Thyroid gland (tissue), 4 donors: Measurements from ENCODE around the gene PLSCR2. TPM values are rescaled to one million over a fixed set of nuclear protein-coding genes. Genes with fewer than 3 reads are reported as not detected.

ENCODE experiments used
- DNase-seq, 2 donors: peaks; one replicate each; pipeline ENCODE4 v3.0.0-alpha.2; 2019
- H3K27ac ChIP-seq, 3 donors: fragments of 200-600 bp; sonication (generic); 1 replicate in 2 of 3; 2 replicates in 1 of 3; pipeline ENCODE4 v1.5.1; 2016 to 2019; ENCODE audit warnings: mild to moderate bottlenecking in 1 of 3, moderate library complexity in 1 of 3
- H3K27me3 ChIP-seq: fragments of 200-600 bp; sonication (generic); one replicate; pipeline ENCODE4 v1.5.1; 2019
- H3K36me3 ChIP-seq, 2 donors: fragments of 200-600 bp; sonication (generic); one replicate each; pipeline ENCODE4 v1.5.1; 2016 to 2019
- H3K4me1 ChIP-seq, 2 donors: fragments of 200-600 bp; sonication (generic); one replicate each; pipeline ENCODE4 v1.5.1; 2017 to 2019
- H3K4me3 ChIP-seq, 3 donors: fragments of 200-600 bp; sonication (generic); replicated peaks in 1 of 3; 1 replicate in 2 of 3; 2 replicates in 1 of 3; pipeline ENCODE4 v1.5.1; 2016; ENCODE audit warnings: mild to moderate bottlenecking in 1 of 3
- H3K9me3 ChIP-seq: fragments of 200-600 bp; sonication (generic); one replicate; pipeline ENCODE4 v1.5.1; 2017
- POLR2A ChIP-seq, 2 donors: fragments of 450-650 bp; IDR thresholded peaks; one replicate each; pipeline ENCODE4 v1.6.1; 2017; ENCODE audit warnings: antibody characterized with exemption in 2 of 2, mild to moderate bottlenecking in 2 of 2, moderate library complexity in 1 of 2
- WGBS, 2 donors: methylation state at CpG; one replicate each; pipeline ENCODE4 v1.1.5; 2017; 5-methylcytosine and 5-hydroxymethylcytosine counted together
- intact Hi-C: fragments of 100-400 bp; cut with DNase I; formaldehyde crosslinking; loops from one replicate; pipeline ENCODE4 v1.15.1; 2023
- total RNA-seq, 4 donors: library from RNA; depleted of rRNA; stranded (reverse); fragments of >200 nt; gene quantifications; one replicate each; pipeline ENCODE4 v1.2.3, GENCODE V29; 2016
- TF ChIP-seq, protein P1 (sequence below), 6 experiments: fragments of 200-600 bp in 3 of 6; fragments of 450-650 bp in 3 of 6; sonication (generic) in 3 of 6; IDR thresholded peaks; one replicate each; pipeline ENCODE4 v1.5.1; 2016 to 2019; ENCODE audit warnings: antibody characterized with exemption in 6 of 6, mild to moderate bottlenecking in 2 of 6, inconsistent platforms in 1 of 6, moderate library complexity in 1 of 6

PLSCR2 gene
- total RNA-seq, 4 donors from 2014 or later: not detected

DNA sequence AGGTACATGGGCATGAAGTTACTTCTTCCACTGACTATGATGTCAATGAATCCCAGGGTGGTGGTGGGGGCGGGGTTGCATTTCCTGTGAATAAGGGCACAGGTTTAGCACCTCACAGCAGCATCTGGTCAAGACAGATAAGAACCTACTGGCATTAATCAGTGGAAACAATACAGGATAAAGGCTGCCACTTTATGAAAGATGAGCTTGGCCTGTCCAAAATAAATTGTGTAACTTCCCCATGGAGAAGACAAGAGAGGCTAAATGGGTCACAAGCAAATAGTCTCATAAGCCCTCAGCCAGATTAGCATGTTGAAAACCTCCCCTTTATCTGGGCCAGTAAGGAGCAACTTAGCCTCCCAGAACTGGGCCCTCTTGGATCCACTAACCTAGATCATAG is 27.4 kb upstream of the PLSCR2 start:
- Histone ChIP-seq H3K27me3 (no peaks in the 10 kb centered on the region), H3K27ac (no peak overlapping the region), H3K36me3 (no peaks in the 10 kb centered on the region), H3K4me3 (no peak overlapping the region), H3K9me3 (no peaks in the 10 kb centered on the region), H3K4me1 (no peaks in the 10 kb centered on the region)
- 0 to 67% methylated on average over 1 of the region's 1 CpG for WGBS, 2 donors
- no peak for DNase-seq
- intact Hi-C loops: no loop called here
- TF ChIP-seq POLR2A (IDR thresholded peaks at IDR 0.05): no peak
- TF ChIP-seq, protein P1, sequence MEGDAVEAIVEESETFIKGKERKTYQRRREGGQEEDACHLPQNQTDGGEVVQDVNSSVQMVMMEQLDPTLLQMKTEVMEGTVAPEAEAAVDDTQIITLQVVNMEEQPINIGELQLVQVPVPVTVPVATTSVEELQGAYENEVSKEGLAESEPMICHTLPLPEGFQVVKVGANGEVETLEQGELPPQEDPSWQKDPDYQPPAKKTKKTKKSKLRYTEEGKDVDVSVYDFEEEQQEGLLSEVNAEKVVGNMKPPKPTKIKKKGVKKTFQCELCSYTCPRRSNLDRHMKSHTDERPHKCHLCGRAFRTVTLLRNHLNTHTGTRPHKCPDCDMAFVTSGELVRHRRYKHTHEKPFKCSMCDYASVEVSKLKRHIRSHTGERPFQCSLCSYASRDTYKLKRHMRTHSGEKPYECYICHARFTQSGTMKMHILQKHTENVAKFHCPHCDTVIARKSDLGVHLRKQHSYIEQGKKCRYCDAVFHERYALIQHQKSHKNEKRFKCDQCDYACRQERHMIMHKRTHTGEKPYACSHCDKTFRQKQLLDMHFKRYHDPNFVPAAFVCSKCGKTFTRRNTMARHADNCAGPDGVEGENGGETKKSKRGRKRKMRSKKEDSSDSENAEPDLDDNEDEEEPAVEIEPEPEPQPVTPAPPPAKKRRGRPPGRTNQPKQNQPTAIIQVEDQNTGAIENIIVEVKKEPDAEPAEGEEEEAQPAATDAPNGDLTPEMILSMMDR (IDR thresholded peaks at IDR 0.05): no peak

DNA sequence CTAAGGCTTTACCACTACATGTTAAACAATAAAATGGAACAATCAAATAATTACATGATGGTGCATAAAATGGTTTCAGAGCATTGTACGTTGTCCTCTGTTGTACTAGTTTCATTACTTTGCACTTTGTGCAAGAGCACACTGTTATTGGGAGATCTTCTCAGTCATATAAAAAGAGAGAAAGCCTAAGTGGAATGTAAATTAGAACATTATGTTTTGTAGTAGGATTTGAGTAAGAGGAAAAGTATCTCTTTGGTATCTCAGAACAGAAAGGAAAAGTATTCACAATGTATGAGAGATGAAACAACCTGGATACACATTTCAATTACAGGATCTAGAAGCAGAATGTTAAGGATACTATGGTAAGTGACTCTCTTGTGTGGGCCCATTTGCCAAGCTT is 26.9 kb upstream of the PLSCR2 start:
- Histone ChIP-seq H3K9me3 (no peaks in the 10 kb centered on the region), H3K27ac (no peak overlapping the region), H3K4me1 (no peaks in the 10 kb centered on the region), H3K4me3 (no peak overlapping the region), H3K36me3 (no peaks in the 10 kb centered on the region), H3K27me3 (no peaks in the 10 kb centered on the region)
- DNase-seq: no peak
- intact Hi-C loops: no loop called here
- TF ChIP-seq, protein P1 (IDR thresholded peaks at IDR 0.05): no peak
- TF ChIP-seq POLR2A (IDR thresholded peaks at IDR 0.05): no peak
- 0 to 38% methylated on average over 1 of the region's 1 CpG for WGBS, 2 donors

DNA sequence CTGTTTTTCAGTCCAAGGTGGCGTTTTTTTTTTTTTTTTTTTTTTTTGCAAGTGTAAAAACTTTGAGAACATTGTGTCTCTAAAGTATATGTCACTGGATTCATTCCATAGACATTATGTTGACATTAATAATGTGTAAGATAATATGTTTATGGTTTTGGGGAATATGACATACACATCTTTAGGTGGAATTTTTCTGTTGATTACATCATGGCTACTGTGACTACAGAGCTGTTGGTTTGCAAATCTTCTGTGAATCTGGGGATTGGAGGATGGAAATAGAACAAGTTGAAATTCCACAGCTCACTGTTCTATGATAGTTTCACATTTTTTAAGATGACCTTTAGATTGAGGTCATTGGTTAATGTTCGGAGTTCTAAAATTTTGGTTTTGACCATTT is 24.4 kb upstream of the PLSCR2 start:
- no peaks in the 10 kb centered on the region for H3K27me3 ChIP-seq
- WGBS, 2 donors: 90 to 91% methylated on average over 2 of the region's 2 CpGs
- H3K27ac ChIP-seq: no peak overlapping the region
- TF ChIP-seq POLR2A (IDR thresholded peaks at IDR 0.05): no peak
- TF ChIP-seq, protein P1 (IDR thresholded peaks at IDR 0.05): no peak
- intact Hi-C loops: no loop called here
- H3K4me1 ChIP-seq: no peaks in the 10 kb centered on the region
- no peaks in the 10 kb centered on the region for H3K9me3 ChIP-seq
- no peaks in the 10 kb centered on the region for H3K36me3 ChIP-seq
- DNase-seq: no peak
- H3K4me3 ChIP-seq: no peak overlapping the region

DNA sequence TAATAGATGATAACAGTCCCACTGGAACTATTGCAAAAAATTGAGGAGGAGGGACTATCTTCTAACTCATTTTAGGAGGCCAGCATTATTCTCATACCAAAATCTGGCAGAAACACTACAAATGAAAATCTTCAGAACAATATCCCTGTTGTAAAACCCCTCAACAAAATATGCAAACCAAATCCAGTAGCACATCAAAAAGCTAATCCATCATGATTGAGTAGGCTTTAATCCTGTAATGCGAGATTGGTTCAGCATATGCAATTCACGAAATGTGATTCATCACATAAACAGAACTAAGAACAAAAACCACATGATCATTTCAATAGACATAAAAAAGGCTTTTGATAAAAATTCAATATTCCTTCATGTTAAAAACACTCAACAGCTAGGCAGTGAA is 23.9 kb upstream of the PLSCR2 start:
- Histone ChIP-seq H3K4me3 (no peak overlapping the region), H3K4me1 (no peaks in the 10 kb centered on the region), H3K27ac (no peak overlapping the region), H3K27me3 (no peaks in the 10 kb centered on the region), H3K9me3 (no peaks in the 10 kb centered on the region), H3K36me3 (no peaks in the 10 kb centered on the region)
- WGBS, 2 donors: 81 to 86% methylated on average over 2 of the region's 2 CpGs
- intact Hi-C loops: no loop called here
- TF ChIP-seq, protein P1 (IDR thresholded peaks at IDR 0.05): no peak
- TF ChIP-seq POLR2A (IDR thresholded peaks at IDR 0.05): no peak
- no peak for DNase-seq

DNA sequence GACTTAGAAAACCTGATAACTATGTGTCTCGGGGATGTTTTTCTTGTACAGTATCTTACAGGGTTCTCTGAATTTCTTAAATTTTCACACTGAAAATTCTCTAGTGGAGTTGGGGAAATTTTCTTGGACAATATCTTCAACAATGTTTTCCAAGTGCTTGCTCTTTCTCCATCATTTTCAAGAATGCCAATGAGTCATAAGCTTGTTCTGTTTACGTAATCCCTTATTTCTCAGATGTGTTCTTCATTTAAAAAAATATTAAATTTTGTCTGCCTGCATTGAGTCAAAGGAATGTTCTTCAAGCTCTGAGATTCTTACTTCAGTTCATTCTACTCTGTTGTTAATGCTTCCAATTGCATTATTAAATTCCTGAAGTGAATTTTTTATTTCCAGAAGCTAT is 21.9 kb upstream of the PLSCR2 start:
- intact Hi-C loops: no loop called here
- no peaks in the 10 kb centered on the region for H3K4me1 ChIP-seq
- no peak overlapping the region for H3K27ac ChIP-seq
- no peak for TF ChIP-seq POLR2A (IDR thresholded peaks at IDR 0.05)
- TF ChIP-seq, protein P1 (IDR thresholded peaks at IDR 0.05): no peak
- H3K36me3 ChIP-seq: no peaks in the 10 kb centered on the region
- no peaks in the 10 kb centered on the region for H3K9me3 ChIP-seq
- H3K4me3 ChIP-seq: no peak overlapping the region
- no peak for DNase-seq
- H3K27me3 ChIP-seq: no peaks in the 10 kb centered on the region
- WGBS, 2 donors: 40 to 64% methylated on average over 2 of the region's 2 CpGs
